Measurements from ENCODE around the gene TOMT.

GRCh38 chr11:72084965-72085364 is 20.8 kb upstream of the TOMT start:
- TF ChIP-seq REST (IDR thresholded peaks at IDR 0.05; ENCODE audit: borderline replicate concordance) (no peak), CTCF (IDR thresholded peaks at IDR 0.05; ENCODE audit: poor library complexity, severe bottlenecking) (no peak)

Data from neural cell (in vitro differentiated cells).